GM18519 (cell line): Measurements from ENCODE around the gene FOCAD.

Experiments
- ATAC-seq: cut with Tn5 transposase; IDR thresholded peaks from one replicate; pipeline ENCODE4 v1.9.1; 2021; ENCODE audit warnings: mild to moderate bottlenecking, moderate library complexity; ENCODE audit not compliant: unreplicated experiment, low FRiP score

FOCAD gene

DNA sequence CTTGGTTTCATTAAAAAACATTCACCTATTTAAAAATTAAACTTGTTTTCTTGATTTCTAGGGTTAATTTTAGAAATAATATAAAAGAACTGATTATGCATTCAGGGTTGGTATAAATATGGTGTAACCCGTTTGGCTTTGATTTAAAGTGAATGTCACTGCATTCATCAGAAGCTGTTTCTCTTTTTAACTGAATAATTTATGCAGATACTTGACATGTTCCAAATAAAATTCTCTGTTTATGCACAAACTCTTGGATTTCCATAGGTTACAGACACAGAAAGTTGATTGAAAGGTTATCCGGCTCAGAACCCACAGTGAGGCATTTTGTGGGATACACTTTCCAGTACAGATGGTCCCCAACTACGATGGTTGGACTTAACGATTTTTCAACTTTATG is 186.1 kb downstream of the FOCAD start:
- no peak for ATAC-seq

DNA sequence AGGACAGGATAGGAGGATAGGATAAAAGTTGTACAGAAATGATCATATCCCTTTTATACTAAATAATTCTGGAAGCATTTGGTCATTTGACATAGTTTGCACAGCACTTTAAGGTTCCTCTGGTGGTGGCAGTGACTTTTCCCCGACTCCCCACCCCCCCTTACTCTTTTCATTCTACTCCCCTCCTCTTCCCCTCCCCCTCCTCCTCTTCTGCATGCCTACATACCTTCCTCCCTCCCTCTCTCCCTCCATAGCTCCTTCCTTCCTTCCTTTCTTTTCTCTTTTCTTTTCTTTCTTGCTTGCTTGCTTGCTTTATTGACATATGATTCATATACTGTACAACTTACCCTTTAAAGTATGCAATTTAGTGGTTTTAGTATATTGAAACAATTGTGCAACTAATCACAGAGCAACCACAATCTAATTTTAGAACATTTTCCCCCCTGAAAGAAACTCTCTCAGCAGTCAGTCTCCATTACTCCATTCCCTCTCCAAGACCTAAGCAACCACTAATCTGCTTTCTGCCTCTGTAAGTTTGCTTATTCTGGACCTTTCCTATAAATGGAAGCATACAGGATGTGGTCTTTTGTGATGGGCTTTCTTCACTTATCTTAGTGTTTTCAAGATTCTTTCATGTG is 188.4 kb downstream of the FOCAD start:
- ATAC-seq, result no peak

DNA sequence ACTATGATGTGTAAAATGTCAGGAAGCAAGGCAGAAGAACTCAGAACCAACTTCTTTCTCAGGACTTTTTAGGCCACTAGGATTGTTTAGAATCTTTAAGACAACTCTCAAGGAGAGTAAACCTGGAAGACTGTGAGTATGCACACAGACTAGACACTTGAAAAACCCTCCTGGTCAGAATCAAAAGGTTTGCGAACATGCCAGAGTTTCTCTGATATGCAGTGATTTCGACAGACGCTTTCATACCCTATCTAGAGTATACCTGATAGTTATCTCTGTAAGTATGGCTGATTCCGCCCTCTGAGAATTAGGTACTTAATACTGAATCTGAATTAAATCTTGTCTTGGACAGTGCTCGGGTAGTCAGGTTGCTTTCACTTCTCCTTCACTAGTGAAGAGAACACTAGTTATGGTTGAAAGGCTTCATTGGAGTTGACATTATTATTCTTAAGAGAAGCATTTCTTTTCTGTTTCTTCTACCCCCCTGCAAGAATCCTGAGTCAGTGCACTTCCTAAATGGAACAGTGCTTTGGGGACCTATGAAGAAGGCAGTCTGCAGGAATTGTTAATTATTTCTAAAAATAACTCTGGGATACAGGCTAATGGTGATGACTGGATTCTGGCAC is 189.3 kb downstream of the FOCAD start:
- ATAC-seq, result no peak

DNA sequence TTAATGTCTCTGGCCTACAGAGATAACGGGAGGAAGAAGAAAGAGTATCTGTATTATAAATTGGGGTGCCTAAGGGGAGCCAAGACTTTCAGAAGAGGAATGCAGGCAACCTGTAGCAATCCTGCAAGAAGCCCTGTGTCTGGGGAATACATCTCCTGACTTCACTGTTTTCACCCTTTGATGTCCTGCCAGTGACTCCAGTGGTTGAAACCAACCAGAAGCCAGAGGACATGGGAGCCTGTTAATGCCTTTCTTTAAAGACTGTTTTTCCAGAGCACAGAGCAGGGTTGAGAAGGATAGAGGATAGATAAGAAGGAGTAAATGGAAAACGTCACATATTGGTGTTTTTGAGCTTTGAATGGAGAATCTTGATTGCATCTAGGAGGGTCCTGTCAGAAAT is 196.2 kb downstream of the FOCAD start:
- no peak for ATAC-seq

DNA sequence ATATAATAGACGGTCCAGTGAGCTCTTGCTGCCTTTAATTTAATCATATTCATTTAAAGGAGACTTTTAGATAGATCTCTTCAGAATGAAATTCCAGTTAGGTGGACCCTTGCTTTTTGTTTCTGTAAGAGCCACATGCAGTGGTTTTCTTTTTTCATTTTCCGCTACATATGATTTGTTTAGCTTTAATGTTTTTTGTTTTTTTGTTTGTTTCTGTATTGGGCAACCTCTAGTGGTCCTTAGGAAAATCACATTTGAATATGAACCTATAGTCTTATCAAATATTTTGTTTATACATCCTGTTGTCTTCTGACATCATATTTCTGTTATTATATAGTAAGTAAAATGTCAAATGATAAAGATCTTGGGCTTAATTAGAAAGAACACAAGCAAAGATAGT is 196.6 kb downstream of the FOCAD start:
- ATAC-seq, result no peak

DNA sequence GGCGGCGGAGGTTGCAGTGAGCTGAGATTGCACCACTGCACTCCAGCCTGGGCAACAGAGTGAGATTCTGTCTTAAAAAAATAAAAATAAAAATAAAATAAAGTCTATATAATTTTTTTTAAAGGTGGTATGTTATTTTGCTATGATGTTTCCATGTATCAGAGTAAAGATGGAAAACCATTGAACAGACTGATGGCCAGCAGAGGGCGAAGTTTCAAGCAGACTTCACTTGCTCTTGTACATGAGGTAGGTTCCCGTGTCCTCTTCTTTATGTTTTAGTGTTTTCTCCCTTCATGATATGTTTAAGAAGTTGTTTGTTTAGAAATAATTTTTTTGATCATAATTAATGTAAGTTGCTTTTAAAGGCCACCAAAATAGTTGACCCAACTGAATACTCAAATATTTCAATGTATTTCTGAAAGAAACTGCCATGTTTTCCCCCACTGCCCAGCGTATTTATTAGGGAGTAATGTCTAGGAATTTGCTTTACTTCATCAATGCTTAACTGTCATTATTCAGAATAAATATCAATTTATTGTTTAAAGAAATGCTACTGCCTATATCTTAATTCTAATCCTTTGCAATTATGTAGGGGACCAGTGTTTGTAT is 201.0 kb downstream of the FOCAD start:
- peak; percentile 39 for ATAC-seq

DNA sequence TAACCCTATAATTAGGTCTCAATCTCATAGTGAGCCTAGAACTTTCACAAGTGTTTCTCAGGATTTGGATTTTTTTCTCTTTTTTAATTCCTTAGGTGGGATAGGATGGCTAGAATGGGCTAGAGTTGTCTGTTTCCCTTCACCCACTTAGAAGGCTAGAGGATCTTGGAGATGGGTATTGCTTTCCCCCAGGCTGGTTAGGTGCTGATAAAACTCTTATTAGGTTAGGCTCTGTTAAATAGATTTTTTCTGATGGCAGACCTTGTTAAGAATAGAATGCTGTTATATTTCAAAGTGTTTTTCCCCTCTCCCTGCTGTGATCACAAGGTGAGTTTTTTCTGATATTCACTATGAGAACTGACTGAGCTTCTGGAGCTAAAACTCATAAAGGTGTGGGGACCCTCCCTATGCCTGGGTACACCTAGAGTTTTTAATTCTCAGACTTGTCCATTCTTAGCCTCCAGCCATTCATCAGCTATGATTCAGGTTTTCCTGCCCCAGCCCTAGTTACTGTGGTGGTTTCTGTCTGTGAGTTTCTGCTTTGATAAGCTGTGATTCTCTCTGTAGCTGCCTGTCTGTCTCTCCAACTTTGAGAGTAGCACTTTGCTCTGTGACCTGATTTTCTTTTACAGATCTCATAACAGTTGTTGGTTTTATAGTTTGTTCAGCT is 215.0 kb downstream of the FOCAD start:
- no peak for ATAC-seq

DNA sequence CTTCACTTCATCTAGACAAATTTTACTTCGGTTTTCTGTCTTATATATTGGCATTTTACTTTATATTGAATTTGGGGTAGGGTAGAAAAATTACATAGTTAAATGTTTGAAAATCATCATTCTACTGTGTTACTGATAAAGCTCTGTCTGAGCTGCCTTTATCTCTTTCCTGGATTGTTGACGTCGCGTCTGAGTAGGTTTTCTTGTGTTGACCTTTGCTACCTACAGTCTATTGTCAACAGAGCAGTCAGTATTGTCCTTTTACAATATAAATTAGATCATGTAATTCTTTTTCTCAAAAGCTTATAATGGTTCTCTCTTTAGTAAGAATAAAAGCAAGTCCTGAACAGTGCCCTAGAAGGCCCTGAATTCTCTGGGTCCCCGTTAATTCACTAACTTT is 219.2 kb downstream of the FOCAD start:
- ATAC-seq, result no peak

DNA sequence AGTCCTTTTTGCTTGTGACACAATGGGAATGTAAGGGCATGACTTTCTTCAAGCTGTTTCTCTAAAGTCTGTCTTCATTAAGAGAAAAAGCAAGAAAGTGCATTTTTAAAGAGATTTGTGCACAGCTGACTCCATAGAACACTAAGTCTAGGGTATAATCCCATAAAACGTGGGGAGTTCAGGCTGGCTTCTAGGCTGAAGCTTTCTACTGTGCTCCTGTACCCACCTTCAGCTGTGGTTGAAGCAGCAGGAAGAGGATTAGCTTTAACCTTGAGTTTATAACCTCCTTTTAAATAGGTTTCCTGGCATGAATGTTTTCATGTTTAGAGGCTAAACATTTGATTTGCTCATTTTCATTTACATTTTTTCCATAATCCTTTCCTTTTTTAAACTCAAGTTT is 220.9 kb downstream of the FOCAD start:
- ATAC-seq, result no peak

DNA sequence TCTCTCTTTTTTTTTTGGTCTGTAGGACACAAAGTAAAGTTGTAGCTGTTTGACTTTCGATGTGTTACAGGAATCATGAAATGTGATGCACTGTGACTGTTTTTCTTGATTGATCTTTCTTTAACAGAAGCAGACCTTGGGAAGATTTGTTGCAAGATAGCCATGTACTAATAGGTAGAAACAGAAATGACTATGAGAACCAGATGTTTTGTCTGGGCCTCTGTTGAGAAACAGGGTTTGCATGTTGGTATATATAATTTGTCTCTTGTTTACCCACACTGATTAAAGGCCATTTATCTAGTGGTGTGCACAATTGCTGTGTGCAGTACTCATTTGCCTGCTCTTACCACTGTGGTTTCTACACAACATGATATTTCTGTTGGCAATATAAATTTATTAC is 222.3 kb downstream of the FOCAD start:
- ATAC-seq, result no peak

DNA sequence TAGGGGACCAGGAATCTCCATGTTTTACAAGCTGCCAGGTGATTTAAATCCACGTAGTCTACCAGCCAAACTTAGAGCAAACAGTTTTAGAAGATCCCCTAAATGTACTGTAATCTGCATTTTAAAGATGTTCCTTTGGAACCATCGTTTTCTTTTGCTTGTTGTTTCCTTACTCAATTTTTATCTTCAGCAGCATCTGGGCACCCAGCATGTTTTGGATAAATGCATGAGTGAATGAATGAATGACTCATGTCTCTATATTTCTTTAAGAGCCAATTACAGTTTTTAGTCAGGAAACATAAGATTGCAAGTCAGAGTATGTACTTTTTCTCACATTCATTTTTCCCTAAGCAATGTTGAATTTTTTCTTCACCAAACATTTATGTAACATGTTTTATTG is 224.4 kb downstream of the FOCAD start:
- no peak for ATAC-seq

DNA sequence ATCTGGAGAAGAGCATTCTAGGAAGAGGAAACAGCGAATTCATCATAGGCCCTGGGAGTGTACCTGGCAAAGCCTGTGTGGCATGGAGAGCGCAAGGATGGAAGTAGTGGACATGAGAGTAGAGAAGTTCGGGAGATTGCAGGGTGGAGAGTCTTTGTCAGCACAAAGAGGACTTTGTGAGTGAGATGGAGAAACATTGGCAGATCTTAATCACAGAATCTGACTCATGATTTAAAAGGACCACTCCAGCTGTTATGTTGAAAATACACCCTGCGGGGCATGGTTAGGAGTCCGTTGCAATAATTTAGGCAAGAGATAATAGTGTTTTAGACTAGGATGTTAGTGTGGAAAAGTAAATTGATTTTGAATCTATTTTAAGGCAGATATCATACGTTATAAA is 230.5 kb downstream of the FOCAD start:
- ATAC-seq, result no peak

DNA sequence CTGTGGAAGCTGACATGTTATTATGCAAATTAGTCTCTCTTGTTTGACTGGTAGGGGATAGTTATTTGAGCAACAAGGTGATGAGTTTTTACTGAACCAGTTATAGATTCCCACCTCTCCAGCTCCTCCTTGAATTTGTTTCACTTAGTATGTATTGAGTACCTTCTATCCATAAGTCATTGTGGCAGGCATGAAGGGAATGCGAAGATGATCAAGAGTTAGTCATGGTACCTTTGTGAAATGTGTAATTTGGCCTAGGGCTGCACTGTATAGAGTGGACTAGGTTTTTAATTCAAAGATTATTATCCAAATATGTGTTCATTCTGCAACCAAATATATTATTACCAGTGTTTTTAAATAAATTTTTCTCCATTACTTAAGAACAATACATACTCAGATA is 237.3 kb downstream of the FOCAD start:
- ATAC-seq, result no peak

DNA sequence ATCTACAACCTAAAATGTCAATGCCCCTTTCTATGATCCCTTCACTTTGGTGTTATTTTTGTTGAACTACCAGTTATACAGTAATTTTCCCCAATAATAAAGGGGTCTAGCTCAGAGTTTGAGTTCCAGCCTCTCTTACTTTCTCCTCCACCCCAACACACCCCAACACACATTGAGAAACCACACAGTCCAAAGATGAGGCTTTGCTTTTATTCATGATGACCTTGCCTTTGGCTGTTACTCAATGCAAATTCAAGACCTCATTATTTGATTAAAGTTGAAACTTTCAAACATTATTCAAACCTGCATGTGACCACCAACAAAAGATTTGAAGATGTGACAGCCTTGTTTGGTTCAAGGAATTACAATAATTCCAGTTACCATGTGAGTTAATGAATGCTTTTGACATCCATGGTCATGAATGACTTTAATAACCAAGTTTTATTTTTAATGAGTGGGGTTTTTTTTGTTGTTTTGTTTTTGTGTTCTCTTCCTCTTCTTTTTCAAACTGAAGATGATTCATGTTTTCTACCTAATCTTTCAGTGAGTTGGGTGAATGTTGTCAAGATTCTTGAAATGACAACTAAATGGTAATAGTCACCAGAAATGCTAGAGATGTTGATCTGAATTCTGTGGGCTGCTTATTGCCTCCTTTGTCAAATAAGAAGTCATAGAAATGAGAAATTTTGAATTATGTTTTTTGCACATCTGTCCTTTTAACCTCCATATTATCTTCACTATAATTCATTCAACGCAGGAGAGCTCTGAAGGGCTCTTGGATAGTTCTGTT is 241.4 kb downstream of the FOCAD start:
- ATAC-seq, result no peak

DNA sequence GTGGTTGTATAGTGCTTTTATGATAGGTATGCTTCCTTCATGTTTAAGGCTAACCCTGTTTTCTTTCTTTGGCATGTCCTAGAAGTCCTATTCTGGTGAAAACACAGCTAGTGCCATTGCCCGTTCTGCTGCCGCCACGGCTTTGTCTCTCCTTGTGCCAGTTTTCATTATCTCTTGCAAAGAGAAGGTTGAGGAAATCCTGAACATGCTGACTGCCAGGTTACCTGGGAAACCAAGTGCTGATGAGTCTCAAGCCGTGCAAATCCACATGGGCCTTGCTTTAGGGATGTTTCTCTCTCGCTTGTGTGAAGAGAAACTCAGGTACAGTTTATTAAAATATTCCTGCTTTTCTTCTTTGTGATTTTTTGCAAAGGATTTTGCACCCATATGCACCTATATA is 245.2 kb downstream of the FOCAD start:
- no peak for ATAC-seq

DNA sequence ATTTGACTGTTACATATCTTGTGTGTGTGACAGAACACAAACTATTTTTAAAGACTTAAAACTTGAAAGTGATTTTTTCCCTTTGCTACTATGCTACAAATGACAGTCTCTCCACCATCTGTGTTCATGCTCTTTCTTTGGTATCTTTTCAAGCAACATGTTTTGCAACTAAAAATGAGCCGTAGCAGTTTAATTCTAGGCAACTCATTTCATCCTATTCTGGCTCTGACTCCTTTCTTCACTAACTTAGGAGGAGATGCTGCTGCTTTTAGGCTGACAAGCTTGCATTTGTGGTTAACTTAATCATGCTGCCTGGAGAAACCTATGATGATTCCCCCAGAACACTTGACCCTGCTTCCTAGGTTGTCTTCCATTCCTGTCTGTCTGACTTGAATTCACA is 246.8 kb downstream of the FOCAD start:
- ATAC-seq, result no peak

DNA sequence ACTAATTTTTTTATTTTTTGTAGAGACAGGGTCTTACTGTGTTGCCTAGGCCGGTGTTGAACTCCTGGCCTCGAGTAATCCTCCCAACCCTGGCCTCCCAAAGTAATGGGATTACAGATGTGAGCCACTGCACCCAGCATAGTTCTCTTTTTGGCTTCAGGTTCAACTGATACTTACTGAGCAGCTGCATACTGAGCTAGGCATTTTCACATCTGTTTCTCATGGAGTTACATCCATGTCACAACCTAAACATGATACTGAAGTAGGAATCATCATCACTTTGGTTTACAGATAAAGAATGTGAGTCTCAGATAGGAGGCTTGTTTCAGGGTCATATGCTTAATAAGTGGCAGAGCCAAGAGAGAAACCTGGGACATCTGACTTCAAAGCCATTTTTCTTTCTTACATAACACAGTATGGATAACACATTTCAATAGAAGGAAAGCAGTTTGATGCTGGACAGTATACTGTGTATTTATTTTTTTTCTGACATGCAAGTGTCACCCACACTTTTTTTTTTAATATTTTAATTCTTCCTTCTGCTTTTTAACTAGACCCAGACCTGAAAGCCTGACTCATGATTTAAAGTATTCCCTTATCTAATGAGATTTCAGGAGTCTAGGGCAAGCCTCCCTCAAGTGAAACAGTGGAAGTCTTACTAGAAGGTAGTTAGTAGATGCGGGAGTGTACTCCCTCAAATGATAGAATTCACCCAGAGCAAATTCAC is 256.6 kb downstream of the FOCAD start:
- peak; percentile 17 for ATAC-seq

DNA sequence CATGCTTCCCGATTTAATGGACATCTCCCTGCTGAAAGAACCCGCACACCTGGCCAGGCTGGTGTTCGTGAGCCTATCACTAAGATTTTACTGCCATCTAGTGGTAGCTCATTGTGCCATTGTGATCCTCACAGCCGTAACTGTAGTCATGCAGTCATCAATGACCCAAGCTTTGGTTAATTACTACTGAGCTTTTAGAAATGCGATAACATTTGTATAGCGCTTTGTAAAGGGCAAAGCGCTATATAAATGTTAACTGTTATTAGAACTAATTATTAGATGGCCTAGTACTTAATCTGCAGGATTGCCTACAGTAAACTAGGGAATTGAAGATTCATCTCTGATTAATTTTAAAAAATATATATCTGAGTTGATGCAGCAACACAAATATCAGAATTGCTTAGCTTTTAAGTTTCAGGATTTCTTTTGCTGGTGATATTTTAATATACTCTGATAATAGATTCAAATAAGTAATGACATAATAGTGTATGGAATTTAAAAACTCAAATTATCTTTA is 257.2 kb downstream of the FOCAD start:
- ATAC-seq, result peak; percentile 97

DNA sequence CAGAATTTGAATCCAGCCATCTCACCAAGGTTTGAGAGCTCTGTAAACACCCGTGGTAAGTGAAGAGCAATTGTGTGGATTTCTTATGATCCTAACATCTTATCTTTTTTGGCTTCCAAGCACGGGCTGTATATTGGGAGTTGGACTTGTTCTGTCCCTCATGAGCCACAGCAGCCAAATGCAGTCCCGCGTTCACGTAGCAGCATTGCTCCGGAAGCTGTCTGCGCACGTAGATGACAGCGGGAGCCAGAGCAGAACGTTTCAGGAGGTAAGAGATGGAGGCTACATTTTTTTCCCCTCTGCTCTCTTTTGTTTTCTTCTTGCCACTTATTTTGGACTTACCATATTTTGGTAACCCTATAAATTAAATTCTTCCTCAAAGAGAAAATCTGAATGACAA is 260.4 kb downstream of the FOCAD start:
- no peak for ATAC-seq

DNA sequence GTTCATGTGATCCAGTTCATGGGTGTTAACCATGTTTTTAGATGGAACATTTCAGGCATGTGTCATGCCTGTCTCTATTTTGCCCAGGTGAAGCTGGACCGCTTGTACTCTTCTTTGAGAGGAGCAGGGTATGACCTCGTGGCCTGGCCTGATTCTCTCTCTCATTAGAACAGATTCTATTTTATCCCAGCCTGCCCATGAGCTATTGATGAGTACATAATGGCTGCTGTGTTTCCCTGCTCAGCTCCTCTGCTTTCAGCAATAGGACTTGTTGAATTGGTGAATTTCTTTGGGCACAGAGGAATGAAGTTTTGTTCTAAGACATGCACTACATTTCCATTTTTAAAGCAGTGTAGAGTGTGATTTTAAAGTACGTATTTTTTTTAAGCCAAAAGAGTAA is 261.2 kb downstream of the FOCAD start:
- no peak for ATAC-seq
